Left hindlimb (tissue), 1 donor: ENCODE measurements around the gene RNASE13.

ENCODE experiments used
- DNase-seq: peaks from one replicate; pipeline ENCODE4 v3.0.0-alpha.2; 2018

The RNASE13 gene

GRCh38 chr14:21034707-21035106 is at the start of gene RNASE13:
TSS of gene RNASE13 (minus strand) at chr14:21034807. CDS start at chr14:21034288, 519 bp downstream.
- DNase-seq, result no peak

- peak; percentile 1 for DNase-seq
Observed at GRCh38 chr14:21084396-21084795, 49.8 kb upstream of the RNASE13 start.

GRCh38 chr14:21083565-21084325 is 49.1 kb upstream of the RNASE13 start:
- peak; percentile 24 for DNase-seq

GRCh38 chr14:21081521-21082142 is 47.0 kb upstream of the RNASE13 start:
- DNase-seq, result peak; percentile 29

GRCh38 chr14:21078726-21079125 is 44.1 kb upstream of the RNASE13 start:
- peak; percentile 19 for DNase-seq

- DNase-seq, result peak; percentile 12
Observed at GRCh38 chr14:21078287-21078686, 43.7 kb upstream of the RNASE13 start.

GRCh38 chr14:21077672-21078071 is 43.1 kb upstream of the RNASE13 start:
- DNase-seq, result peak; percentile 12

GRCh38 chr14:21075719-21076437 is 41.3 kb upstream of the RNASE13 start:
- no peak for DNase-seq

GRCh38 chr14:21074398-21075272 is 40.0 kb upstream of the RNASE13 start:
- DNase-seq, result no peak

- no peak for DNase-seq
Observed at GRCh38 chr14:21073921-21074320, 39.3 kb upstream of the RNASE13 start.

GRCh38 chr14:21072781-21073339 is 38.3 kb upstream of the RNASE13 start:
- DNase-seq, result no peak

- no peak for DNase-seq
Observed at GRCh38 chr14:21072031-21072473, 37.4 kb upstream of the RNASE13 start.

GRCh38 chr14:21071225-21072030 is 36.8 kb upstream of the RNASE13 start:
- DNase-seq, result peak; percentile 97

- no peak for DNase-seq
Observed at GRCh38 chr14:21070610-21071224, 36.1 kb upstream of the RNASE13 start.

GRCh38 chr14:21070083-21070609 is 35.5 kb upstream of the RNASE13 start, which contains the start of gene ARHGEF40:
TSS of gene ARHGEF40 (plus strand) at chr14:21070304. CDS start at chr14:21070397, 93 bp downstream.
- DNase-seq, result peak; percentile 86

GRCh38 chr14:21069388-21070082 is 34.9 kb upstream of the RNASE13 start:
- peak; percentile 87 for DNase-seq

- DNase-seq, result peak; percentile 70
Observed at GRCh38 chr14:21068521-21069387, 34.1 kb upstream of the RNASE13 start.

- DNase-seq, result no peak
Observed at GRCh38 chr14:21066882-21067502, 32.4 kb upstream of the RNASE13 start.
